Astrocyte (in vitro differentiated cells and primary cell): ENCODE results near the gene DCHS2.

Experiments
- EZH2 ChIP-seq: IDR thresholded peaks from 2 replicates; pipeline ENCODE4 v1.6.1; 2012; ENCODE audit warnings: mild to moderate bottlenecking, low read length, inconsistent platforms; ENCODE audit not compliant: insufficient read depth
- TF ChIP-seq, protein P1 (sequence below): IDR thresholded peaks from 2 replicates; pipeline ENCODE4 v1.5.1; 2011; ENCODE audit warnings: low read depth, mild to moderate bottlenecking, inconsistent platforms, low read length, moderate library complexity; ENCODE audit not compliant: insufficient read depth

DNA sequence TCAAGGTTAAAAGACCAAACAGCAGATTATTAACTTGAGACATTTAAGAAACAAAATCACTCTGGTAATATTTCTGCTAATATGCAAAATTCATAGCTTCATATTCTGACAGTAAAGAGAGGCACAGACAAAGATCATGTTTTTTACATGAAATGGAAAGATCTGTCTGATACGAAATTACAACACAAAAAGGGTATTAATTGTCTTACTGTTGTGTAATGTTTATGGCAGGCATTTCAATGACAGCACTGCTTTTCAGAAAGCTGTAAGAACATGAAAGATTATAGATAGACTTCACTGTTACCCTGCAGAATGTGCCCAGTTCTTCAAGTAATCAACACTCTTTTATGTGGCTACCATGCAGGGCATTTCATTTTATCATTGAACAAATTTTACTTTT lies 15.4 kb downstream of the DCHS2 start:
- TF ChIP-seq, protein P1, sequence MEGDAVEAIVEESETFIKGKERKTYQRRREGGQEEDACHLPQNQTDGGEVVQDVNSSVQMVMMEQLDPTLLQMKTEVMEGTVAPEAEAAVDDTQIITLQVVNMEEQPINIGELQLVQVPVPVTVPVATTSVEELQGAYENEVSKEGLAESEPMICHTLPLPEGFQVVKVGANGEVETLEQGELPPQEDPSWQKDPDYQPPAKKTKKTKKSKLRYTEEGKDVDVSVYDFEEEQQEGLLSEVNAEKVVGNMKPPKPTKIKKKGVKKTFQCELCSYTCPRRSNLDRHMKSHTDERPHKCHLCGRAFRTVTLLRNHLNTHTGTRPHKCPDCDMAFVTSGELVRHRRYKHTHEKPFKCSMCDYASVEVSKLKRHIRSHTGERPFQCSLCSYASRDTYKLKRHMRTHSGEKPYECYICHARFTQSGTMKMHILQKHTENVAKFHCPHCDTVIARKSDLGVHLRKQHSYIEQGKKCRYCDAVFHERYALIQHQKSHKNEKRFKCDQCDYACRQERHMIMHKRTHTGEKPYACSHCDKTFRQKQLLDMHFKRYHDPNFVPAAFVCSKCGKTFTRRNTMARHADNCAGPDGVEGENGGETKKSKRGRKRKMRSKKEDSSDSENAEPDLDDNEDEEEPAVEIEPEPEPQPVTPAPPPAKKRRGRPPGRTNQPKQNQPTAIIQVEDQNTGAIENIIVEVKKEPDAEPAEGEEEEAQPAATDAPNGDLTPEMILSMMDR: no peak
- no peak for TF ChIP-seq EZH2
